Keratinocyte (primary cell): ENCODE data around the gene WDFY2. TPM values are rescaled to one million over a fixed set of nuclear protein-coding genes. Genes with fewer than 3 reads are reported as not detected.

Experiments used
- DNase-seq: peaks from one replicate; pipeline ENCODE4 v3.0.0-alpha.2; 2011; ENCODE audit warnings: low read depth, missing footprints, low spot score
- FAIRE-seq: peaks from 2 replicates; lab custom pipeline; 2011; peaks lifted over from hg19 to GRCh38; lab: Jason Lieb, UNC
- H2AFZ ChIP-seq: 2 replicates; pipeline ENCODE4 v1.6.0; 2012; ENCODE audit warnings: low read length, control low read depth, inconsistent platforms; ENCODE audit not compliant: control insufficient read depth
- H3K27ac ChIP-seq: 2 replicates; pipeline ENCODE4 v1.5.1; 2011; ENCODE audit warnings: low read length; ENCODE audit not compliant: control insufficient read depth, insufficient read depth
- H3K27me3 ChIP-seq: 3 replicates; pipeline ENCODE4 v1.6.0; 2011; ENCODE audit warnings: low read length; ENCODE audit not compliant: control insufficient read depth, insufficient read depth; ENCODE audit errors: extremely low read depth
- H3K36me3 ChIP-seq, 2 experiments: 2 replicates in 1 of 2; 3 replicates in 1 of 2; pipeline ENCODE4 v1.5.1; 2011; ENCODE audit warnings: low read length in 2 of 2, mild to moderate bottlenecking in 1 of 2; ENCODE audit not compliant: control insufficient read depth in 2 of 2, insufficient read depth in 2 of 2; ENCODE audit errors: extremely low read depth in 1 of 2
- H3K4me1 ChIP-seq: 3 replicates; pipeline ENCODE4 v1.5.1; 2011; ENCODE audit warnings: low read length; ENCODE audit not compliant: control insufficient read depth, insufficient read depth; ENCODE audit errors: extremely low read depth
- H3K4me2 ChIP-seq: 3 replicates; pipeline ENCODE4 v1.6.0; 2011; ENCODE audit warnings: low read depth, low read length; ENCODE audit not compliant: control insufficient read depth, insufficient read depth; ENCODE audit errors: extremely low read depth
- H3K4me3 ChIP-seq, 3 experiments: fragments of 200-600 bp in 1 of 3; sonication (generic) in 1 of 3; 2 replicates in 2 of 3; 3 replicates in 1 of 3; pipeline ENCODE4 v1.5.1; 2011 to 2016; ENCODE audit warnings: low read length in 3 of 3, mild to moderate bottlenecking in 3 of 3, control low read depth in 2 of 3, inconsistent platforms in 1 of 3, low read depth in 1 of 3, mixed read lengths in 1 of 3, mixed run types in 1 of 3, moderate library complexity in 1 of 3; ENCODE audit not compliant: control insufficient read depth in 2 of 3, insufficient read depth in 2 of 3; ENCODE audit errors: extremely low read depth in 1 of 3
- H3K79me2 ChIP-seq: 2 replicates; pipeline ENCODE4 v1.6.0; 2012; ENCODE audit warnings: low read length; ENCODE audit not compliant: control insufficient read depth, insufficient read depth
- H3K9ac ChIP-seq: 3 replicates; pipeline ENCODE4 v1.6.0; 2011; ENCODE audit warnings: low read length; ENCODE audit not compliant: control insufficient read depth, insufficient read depth; ENCODE audit errors: extremely low read depth
- H3K9me1 ChIP-seq: 3 replicates; pipeline ENCODE4 v1.6.0; 2011; ENCODE audit warnings: low read length; ENCODE audit not compliant: control insufficient read depth, insufficient read depth; ENCODE audit errors: extremely low read depth
- H3K9me3 ChIP-seq: 2 replicates; pipeline ENCODE4 v1.5.1; 2012; ENCODE audit warnings: low read depth, low read length; ENCODE audit not compliant: control insufficient read depth
- H4K20me1 ChIP-seq: 3 replicates; pipeline ENCODE4 v1.6.0; 2011; ENCODE audit warnings: low read length; ENCODE audit not compliant: control insufficient read depth, insufficient read depth; ENCODE audit errors: extremely low read depth
- CTCF ChIP-seq, 3 experiments: IDR thresholded peaks in 1 of 3; conservative IDR thresholded peaks in 1 of 3; optimal IDR thresholded peaks in 1 of 3; 2 replicates in 2 of 3; 3 replicates in 1 of 3; pipeline versions ENCODE3 to v1.5.1; 2011; ENCODE audit warnings: low read length in 3 of 3, mild to moderate bottlenecking in 3 of 3, moderate library complexity in 2 of 3, control low read depth in 1 of 3, inconsistent platforms in 1 of 3; ENCODE audit not compliant: insufficient read depth in 2 of 3; ENCODE audit errors: extremely low read depth in 1 of 3
- EZH2 ChIP-seq: IDR thresholded peaks from one replicate; pipeline ENCODE4 v1.6.1; 2012; ENCODE audit warnings: inconsistent platforms, mild to moderate bottlenecking, low read length, moderate library complexity
- dilution Hi-C: fragments of 300-500 bp; cut with MboI; formaldehyde crosslinking; loops from one replicate; pipeline ENCODE4 v1.7.0; 2020; ENCODE audit warnings: low sequenced_read_pairs; ENCODE audit not compliant: extremely low pct_ligation_motif_present
- polyA plus RNA-seq, 5 experiments: library from polyadenylated mRNA; depleted of rRNA in 3 of 5; stranded (reverse) in 3 of 5; stranded (forward) in 1 of 5; unstranded in 1 of 5; fragments of >200 nt; gene quantifications; 1 replicate in 1 of 5; 2 replicates in 3 of 5; 3 replicates in 1 of 5; pipeline versions ENCODE4 v1.2.1 to v1.2.3, GENCODE V29; 2011 to 2012; ENCODE audit warnings: missing spikeins in 2 of 5, low read depth in 1 of 5, low replicate concordance in 1 of 5

Gene WDFY2
- polyA plus RNA-seq, 1 donor (not counting 4 experiments of a cell fraction or from before 2014, with no cell fraction given) = 18.6 TPM

DNA sequence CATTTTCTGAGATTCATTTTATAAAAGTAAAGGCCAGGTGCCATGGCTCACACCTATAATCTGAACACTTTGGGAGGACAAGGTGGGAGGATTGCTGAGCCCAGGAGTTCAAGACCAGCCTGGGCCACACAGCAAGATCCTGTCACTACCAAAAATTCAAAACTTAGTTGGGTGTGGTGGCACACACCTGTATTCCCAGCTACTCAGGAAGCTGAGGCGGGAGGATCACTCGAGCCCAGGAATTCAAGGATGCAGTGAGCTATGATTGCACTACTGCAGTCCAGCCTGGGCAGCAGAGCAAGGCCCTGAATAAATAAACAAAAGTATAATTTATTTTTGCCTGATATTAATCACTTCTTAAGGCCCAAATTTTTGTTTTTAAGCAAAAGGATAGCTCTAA lies 179.2 kb downstream of the WDFY2 start:
- Histone ChIP-seq H3K79me2 (no peaks in the 10 kb centered on the region), H3K27ac (no peak overlapping the region), H3K4me2 (no peak overlapping the region), H3K4me1 (no peaks in the 10 kb centered on the region), H3K9me1 (no peaks in the 10 kb centered on the region), H3K36me3 (peaks cover 38 to 39% of the 10 kb centered on the region in 2 experiments), H3K9ac (no peak overlapping the region), H3K9me3 (no peaks in the 10 kb centered on the region), H3K27me3 (no peaks in the 10 kb centered on the region), H3K4me3 (no peak overlapping the region), H2AFZ (no peak overlapping the region), H4K20me1 (no peaks in the 10 kb centered on the region)
- TF ChIP-seq CTCF (optimal IDR thresholded peaks at IDR 0.05 in 1 of 3, IDR thresholded peaks at IDR 0.05 in 1 of 3, conservative IDR thresholded peaks at IDR 0.05 in 1 of 3; ENCODE audit: extremely low read depth in 1 of 3, insufficient read depth in 2 of 3, low read length in 3 of 3) = no peak
- TF ChIP-seq EZH2 = no peak
- DNase-seq = no peak
- no peak for FAIRE-seq
- dilution Hi-C loops = no loop called here

DNA sequence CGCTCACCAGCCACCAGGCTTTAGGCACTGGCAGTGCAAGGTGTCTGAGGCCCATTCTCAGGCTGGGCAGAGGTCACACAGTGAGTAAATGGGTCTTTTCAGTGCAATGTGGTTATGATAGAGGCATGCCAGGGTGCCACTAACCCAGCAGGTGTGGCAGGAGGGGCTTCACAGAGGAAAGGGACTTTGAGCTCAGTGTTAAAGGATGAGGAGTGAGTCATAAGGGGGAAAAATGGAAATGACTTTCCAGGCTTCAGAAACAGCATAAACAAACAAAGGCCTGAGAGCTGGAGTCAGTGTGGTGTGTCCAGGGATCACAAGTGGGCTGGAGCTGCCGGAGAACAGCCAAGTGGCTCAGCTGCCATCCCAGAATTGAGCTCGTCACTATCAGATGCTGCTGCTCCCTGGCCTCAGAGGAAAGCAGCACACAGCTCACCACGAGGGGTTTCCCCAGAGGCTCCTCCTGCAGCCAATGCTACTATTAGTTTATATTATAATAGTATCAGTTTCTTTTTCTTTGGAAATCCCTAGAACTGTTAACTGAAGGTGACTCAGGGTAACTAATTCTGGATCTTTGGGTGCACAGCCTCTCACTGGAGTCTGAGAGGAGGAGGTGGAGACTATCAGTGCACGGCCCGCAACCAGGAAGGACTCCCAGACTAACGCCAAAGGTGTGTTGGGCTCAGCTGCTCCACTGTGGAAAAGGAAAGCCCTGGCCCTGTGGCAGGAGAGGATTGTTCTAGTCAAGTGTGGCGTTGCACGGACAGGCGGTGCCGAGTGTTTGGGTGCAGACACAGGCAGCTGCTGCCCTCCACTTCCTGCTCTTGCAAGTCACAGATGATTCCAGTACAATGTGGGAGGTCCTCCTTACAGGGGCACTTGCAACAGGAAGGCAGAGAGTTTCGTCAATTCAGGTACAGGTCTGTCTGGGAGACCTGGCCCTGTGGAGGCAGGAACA lies 180.2 kb downstream of the WDFY2 start:
- no peak overlapping the region for H2AFZ ChIP-seq
- no peaks in the 10 kb centered on the region for H3K79me2 ChIP-seq
- H3K4me1 ChIP-seq = no peaks in the 10 kb centered on the region
- peaks cover 34 to 35% of the 10 kb centered on the region in 2 experiments for H3K36me3 ChIP-seq
- no peaks in the 10 kb centered on the region for H4K20me1 ChIP-seq
- no peaks in the 10 kb centered on the region for H3K27me3 ChIP-seq
- H3K4me2 ChIP-seq = no peak overlapping the region
- H3K4me3 ChIP-seq = no peak overlapping the region
- no peaks in the 10 kb centered on the region for H3K9me1 ChIP-seq
- no peak for TF ChIP-seq EZH2
- TF ChIP-seq CTCF (optimal IDR thresholded peaks at IDR 0.05 in 1 of 3, IDR thresholded peaks at IDR 0.05 in 1 of 3, conservative IDR thresholded peaks at IDR 0.05 in 1 of 3; ENCODE audit: extremely low read depth in 1 of 3, insufficient read depth in 2 of 3, low read length in 3 of 3) = no peak
- H3K9me3 ChIP-seq = no peaks in the 10 kb centered on the region
- dilution Hi-C loops = no loop called here
- H3K9ac ChIP-seq = no peak overlapping the region
- DNase-seq (no peak), FAIRE-seq (no peak)
- H3K27ac ChIP-seq = no peak overlapping the region
